Stimulated activated CD8-positive, alpha-beta memory T cell treated with anti-CD3 and anti-CD28 coated beads, Interleukin-4, amount 100 ng/mL, for 24 hours (primary cell): ENCODE results near the gene PDX1.

ENCODE experiments used
- DNase-seq: peaks from one replicate; pipeline ENCODE4 v3.0.0-alpha.2; 2020; ENCODE audit warnings: low read depth

PDX1 gene

DNA sequence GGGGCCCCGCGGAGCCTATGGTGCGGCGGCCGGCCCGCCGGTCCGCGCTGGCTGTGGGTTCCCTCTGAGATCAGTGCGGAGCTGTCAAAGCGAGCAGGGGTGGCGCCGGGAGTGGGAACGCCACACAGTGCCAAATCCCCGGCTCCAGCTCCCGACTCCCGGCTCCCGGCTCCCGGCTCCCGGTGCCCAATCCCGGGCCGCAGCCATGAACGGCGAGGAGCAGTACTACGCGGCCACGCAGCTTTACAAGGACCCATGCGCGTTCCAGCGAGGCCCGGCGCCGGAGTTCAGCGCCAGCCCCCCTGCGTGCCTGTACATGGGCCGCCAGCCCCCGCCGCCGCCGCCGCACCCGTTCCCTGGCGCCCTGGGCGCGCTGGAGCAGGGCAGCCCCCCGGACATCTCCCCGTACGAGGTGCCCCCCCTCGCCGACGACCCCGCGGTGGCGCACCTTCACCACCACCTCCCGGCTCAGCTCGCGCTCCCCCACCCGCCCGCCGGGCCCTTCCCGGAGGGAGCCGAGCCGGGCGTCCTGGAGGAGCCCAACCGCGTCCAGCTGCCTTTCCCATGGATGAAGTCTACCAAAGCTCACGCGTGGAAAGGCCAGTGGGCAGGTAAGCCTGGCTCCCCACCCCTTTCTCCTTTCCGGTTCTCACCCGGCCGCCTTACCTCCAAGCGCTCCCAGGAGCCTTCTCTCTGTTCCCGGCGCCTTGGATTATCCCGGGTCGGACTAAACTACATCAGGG is at the start of gene PDX1:
Gene PDX1 (plus strand): TSS at position 67 of the 743 bp plus-strand sequence. CDS start 139 bp downstream, at position 206.
- DNase-seq = no peak

- DNase-seq = no peak
Measured at GRCh38 chr13:27878274-27878673, 41.5 kb upstream of the PDX1 start.

DNA sequence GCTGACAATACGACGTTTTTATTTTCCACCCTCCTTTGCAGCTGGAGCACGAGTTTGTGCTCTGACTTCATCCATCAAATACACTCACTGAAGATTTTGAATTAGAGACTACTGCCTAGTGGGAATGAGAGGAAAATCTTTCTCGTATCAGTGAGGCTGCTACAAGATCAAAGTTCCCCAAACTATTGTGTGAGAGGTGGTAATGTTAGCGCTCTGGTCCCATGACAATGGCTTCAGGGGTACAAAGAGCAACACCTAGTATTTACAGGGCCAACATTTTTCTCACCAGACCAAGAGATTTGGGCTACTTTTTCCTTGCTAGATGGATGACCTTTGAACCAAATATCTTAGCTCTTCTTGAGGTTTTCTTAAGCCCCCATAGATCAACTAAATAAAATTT is 30.3 kb upstream of the PDX1 start:
- DNase-seq = no peak

- DNase-seq = no peak
Measured at GRCh38 chr13:27896726-27897125, 23.1 kb upstream of the PDX1 start.

DNA sequence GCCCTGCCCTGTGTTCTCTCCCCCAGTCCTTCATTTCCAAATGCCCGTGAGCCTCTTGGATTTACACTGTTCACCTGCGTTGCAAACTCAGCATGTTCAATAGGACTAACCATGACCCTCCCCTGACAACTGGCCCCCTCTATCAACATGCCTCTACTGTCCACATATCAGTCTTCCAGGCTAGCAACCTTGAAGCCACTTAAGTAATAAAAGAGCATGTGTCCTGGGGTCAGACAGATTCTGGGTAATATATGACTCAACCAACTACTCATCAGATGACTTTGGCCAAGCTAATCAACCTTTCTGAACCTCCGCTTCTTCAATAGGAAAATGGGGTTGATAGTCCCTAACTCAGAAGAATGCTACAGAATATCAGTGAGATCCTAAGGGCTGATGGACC is 15.1 kb upstream of the PDX1 start:
- no peak for DNase-seq

- no peak for DNase-seq
Measured at GRCh38 chr13:27905650-27906049, 14.2 kb upstream of the PDX1 start.

DNA sequence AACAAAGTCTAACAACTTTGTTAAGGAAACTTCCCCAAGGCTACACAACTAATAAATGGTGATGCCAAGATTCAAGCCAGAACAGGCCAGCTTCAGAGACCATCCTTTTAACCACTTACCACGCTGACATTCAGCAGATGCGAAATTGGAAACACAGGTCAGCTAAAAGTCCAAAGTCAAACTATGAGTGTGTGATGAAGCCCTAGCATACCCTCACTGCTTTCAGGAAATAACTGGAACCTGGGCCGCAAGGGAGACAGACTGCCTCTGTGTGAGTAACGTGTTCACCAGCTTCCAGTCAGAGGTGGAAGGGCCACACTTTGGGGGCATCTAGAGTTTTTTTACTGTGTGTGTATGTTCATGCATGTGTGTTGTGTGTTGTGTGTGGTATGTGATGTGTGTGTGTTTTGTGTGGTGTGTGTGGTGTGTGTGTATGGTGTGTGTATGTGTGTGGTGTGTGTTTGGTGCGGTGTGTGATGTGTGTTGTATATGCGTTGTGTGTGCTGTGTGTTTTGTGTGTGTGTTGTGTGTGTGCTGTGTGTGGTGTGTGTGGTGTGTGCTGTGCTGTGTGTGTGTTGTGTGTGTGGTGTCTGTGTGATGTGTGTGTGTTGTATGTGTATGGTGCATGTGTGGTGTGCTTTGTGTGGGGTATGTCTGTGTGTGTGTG is 12.5 kb upstream of the PDX1 start:
- DNase-seq = no peak

GRCh38 chr13:27909378-27909777 is 10.4 kb upstream of the PDX1 start:
- no peak for DNase-seq

GRCh38 chr13:27911521-27911920 is 8.3 kb upstream of the PDX1 start:
- DNase-seq = no peak

GRCh38 chr13:27913160-27913559 is 6.6 kb upstream of the PDX1 start:
- DNase-seq = no peak

DNA sequence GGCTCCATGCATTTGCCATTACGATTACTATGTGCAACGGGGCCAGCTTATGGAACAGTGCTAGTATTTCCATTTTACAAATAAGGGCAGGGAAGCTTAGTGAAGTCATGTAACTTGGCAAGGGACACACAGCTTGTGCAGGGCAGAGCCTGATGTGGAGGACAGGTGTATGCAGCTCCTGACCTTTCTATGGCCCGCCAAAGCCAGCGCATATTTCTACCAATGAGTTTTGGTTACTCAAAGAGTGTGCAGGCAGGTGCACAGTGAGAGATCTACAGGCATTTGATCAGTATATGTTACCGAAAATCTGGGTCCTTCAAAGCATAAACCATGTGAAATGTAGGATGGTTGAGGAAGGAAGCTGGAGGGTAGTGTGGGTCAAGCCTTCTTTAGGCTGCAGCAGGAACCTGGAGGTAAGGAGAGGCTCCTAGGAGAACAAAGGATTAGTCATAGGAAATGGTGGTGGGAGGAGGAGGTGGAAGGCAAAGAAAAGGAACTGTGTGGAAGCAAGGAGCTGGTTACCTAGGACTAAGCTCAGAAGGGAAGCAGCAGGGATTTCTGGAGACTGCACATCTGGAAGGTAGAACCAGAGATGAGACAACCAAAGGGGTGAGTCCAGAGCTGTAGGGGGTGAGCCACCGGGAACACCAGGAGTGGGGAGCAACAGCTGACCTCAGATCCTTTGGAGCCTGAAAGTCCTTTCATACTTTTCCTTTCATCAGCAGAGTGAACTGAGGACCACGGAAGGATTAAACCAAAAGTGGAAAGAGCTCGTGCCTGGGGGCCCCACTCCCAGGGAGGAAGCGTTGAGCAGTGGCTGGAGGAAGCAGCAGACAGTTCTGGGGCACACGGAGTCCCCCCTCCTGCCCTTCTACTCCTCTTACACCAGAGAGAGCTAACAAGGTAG is 4.2 kb upstream of the PDX1 start:
- DNase-seq = no peak

DNA sequence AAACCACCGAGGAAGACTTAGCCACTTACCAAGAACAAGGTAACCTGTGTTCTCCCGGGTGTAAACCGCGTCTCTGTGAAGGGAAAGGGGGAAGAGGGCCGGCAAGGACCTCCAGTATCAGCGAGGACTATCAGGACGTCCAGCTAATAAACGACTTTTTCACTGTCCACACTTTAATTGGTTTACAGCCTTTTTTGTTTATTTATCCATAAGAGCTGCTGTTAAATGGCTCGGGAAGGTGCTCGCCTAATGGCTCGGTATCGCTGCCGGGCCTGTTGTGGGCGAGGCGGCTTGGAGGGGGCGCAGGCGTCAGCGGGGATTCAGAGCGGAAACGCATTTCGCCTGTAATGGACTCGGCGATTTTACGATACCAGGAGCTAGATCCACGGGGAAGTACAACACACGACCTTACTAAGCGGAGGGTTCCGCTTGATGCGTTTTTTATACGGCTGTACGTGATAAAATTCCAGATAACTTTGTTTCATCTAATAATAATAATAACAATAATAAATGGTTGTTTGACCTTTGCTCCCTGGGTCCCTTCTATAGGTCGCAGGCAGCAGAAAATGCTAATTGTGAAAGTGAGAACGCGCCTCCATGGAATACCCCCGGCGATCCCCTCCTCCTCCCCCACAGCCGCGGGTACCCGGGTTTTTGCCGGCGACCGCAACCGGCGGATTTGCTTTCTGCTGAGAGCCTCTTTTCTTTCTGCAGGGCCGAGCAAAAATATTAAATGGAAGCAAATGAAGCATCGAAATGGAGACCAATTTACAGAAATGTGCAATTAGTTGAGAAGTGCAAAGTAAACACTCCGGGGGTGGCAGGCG is 2.5 kb upstream of the PDX1 start:
- no peak for DNase-seq

DNA sequence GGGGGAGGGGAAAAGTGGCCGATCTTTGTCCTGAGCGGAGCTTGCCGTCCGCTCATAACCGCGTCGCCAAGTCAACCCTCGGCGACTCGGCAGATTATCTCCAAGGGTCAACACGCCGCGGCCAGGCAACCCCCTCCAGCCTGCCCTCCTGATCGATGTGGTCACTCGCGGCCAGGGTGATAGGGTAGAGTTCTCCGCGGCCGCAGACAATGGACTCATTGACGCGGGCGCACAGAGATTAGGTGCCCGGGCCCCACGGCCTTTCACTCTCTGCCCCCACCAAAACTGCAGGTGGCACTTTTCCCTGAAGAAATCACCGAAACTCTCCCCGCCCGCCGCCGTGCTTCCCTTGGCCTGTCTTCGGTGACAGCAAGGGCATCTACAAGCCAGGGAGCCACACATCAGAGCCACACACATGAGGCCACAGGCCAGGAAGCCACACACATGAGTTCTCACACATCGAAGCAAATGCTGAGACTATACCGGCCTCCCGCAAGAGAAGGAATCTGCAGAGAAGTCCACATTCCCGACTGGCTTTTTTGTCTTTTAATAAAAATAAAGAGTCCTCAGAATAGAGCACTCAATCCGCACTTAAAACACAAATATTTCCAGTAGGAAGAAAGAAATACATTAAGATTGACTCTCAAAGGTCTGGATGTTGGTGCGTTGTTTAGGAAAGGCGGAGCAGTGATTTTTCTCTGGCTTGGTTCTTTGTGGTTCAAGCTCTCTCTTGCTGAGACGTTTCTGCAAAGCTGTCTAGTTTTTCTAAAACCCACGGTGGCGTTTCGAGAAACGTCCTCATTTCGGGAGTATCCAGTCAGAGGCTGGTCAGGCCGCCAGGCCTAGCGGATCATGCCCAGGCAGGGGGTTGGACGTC is 1.5 kb upstream of the PDX1 start:
- no peak for DNase-seq

DNA sequence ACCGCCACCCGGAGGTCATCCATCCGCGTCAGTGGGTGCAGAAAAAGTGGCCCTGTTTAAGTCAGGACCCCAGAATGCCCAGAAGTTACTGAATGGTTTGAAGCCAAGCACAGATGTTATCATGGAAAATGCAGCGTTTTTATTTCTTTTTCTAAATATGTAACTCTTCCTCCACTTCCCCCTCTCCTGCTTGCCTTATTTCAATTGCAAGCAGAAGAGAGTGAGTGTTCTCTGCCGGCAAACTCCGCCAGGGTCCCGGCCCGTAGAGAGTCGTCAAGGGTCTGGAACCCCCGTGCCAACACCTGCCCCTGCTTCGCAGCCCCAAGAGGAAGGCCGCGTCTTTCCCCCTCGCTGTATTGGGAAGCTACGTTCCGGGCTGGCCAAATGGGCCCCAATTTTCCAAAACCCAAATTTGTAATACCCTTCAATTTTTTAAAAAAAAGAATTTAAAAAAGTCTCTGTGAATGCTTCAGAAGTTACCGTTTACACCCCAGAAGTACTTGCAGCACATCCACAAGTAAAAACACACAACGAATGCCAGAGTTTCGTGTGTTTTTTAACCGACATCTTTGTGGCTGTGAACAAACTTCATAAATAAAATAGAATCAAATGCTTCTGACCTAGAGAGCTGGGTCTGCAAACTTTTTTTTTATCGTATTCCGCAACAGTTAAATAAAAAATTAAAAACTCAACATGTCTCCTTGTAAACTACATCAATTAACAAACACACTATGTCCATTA is 712 bp upstream of the PDX1 start:
- no peak for DNase-seq

- DNase-seq = no peak
Measured at GRCh38 chr13:27919659-27919933, 204 bp upstream of the PDX1 start.

GRCh38 chr13:27920677-27921420 is 1.0 kb downstream of the PDX1 start:
- no peak for DNase-seq

- DNase-seq = no peak
Measured at GRCh38 chr13:27921421-27921960, 1.7 kb downstream of the PDX1 start.

DNA sequence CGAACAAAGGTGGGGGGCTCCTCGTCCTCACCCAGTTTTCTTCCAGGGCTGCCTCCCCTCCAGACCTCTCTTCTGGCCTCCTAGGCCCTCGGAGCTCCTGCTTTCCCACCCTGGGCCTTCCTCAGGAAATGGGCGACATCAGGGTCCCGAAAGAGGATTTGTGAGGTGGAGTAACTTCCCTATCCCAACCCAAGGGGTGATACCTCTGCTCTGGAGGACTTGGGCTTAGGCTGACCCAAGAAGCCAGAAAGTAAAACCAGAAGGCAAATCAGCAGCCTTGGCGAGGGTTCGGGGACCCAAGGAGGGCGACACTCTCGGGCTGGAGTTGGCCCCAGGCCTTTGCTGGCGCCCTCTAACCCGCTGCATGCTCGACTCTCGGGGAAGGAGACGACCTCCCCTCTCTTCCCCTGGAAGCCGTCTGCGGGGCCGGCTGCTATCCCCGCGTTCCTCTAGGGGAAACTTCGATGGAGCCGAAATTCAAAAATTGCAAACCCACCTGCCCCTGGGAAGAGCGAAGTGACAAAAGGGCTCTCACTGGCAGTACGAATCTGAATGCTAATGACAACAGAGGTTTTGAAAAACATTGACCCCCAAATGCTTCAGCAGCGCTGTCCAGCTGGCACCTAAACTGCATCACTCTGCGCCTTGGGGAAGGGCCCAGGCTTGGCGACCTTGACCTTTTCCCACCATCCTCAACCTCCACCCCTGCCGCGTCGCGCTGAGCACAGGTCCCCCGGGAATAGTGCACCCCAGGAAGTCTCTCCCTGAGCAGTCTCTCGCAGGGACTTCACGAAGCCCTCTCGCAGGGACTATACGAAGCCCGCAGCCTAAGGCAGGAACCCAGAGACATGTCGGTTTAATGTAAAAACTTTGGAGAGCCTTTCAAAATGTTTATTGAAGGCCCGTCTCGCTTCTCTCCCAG is 2.4 kb downstream of the PDX1 start:
- no peak for DNase-seq
